Measurements from ENCODE around the gene CD248.
A peak's percentile ranks its signal among the peaks of the same experiment; 100 is the strongest.
"Not testable (repeated sequence)": the region's sequence is repeated elsewhere in the genome, so short reads cannot be mapped to it uniquely, and the experiment has no call there.

The CD248 gene

DNA sequence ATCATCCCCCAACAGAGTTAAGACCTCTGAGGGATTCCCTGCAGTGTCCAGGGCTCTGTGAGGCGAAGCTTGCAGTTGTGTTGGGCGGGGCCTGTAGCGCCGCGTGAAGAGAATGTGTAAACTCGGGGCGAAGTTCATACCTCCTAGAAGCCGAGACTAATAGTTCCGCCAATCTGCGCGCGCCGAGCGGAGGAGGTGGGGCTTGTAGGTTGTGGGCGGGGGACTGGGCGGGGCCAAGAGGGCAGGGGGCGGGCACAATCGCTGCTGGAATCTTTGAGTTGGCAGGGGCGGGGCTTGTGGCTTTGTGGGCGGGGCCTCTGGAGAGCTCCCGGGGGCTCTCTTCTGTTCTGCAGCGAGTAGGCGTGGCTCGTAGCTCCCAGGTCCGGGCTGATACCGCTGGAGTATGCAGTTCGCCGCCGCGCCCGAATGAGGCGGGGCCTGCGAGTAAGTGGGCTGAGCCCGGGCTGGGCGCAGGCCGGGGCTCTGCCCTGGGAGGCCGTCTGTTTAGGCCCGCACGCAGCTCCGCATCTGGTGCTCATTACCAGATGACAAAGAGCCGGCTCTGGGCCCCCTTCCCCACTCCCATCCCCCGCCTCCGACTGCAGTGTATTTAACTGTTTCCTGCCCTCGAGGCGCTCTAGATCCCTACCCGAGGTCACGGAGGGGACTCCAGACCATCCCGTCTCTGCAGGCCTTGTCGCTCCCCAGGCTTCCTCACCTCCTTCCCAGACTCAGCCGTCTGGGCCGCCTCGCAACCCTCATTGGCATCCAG lies 4.1 kb downstream of the CD248 start:
- Histone ChIP-seq H3K9me3 (ENCODE audit: control insufficient read depth in 1 of 2, low read length in 2 of 2) (no peaks in the 10 kb centered on the region), H3K36me3 (ENCODE audit: control insufficient read depth in 1 of 2, insufficient read depth in 2 of 2, low read length in 2 of 2) (no peaks in the 10 kb centered on the region), H3K4me1 (ENCODE audit: control insufficient read depth in 1 of 2, insufficient read depth in 2 of 2, low read length in 2 of 2) (peaks cover 10 to 18% of the 10 kb centered on the region in 2 donors), H3K9ac (ENCODE audit: low read depth in 1 of 2, low read length in 2 of 2) (peak overlapping the region; percentile 47 to 67), H3K27me3 (ENCODE audit: control insufficient read depth in 1 of 2, insufficient read depth in 2 of 2, low read length in 2 of 2) (no peaks in the 10 kb centered on the region), H3K4me3 (ENCODE audit: low read depth in 1 of 2, low read length in 2 of 2) (peak overlapping the region; percentile 65 to 71), H3K27ac (ENCODE audit: low read depth, low read length) (peak overlapping the region; percentile 83)

DNA sequence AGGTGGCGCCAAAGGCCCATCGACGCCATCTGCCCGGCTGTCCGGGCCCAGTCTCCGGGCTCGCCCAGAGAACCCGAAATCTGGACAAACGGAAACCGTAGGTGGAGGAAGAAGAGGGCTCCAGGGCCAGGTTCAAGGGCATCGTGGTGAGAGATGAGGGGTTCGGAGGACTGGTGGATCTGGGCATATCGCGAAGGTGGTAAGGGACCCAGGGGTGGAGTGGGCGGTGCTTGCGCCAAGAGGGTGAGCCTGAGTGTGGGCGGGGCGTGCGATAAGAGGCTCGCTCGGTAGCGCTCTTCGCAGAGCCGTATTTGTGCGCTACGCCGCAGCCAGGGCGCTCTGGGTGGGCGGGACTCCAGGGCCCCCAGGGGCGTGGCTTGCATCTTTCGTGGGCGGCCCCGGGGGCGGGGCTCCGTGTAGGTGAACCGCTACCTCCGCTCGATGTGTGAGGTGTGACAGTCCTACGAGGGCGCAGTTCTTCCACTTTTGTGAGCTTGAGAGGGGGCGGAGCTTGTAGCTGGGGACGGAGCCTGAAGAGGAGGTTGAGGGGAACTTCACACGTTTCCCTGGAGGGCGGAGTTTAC lies 4.8 kb downstream of the CD248 start:
- no peaks in the 10 kb centered on the region for H3K36me3 ChIP-seq (ENCODE audit: control insufficient read depth in 1 of 2, insufficient read depth in 2 of 2, low read length in 2 of 2)
- peak overlapping the region; percentile 63 to 71 for H3K4me3 ChIP-seq (ENCODE audit: low read depth in 1 of 2, low read length in 2 of 2)
- peaks cover 9 to 18% of the 10 kb centered on the region in 2 donors for H3K4me1 ChIP-seq (ENCODE audit: control insufficient read depth in 1 of 2, insufficient read depth in 2 of 2, low read length in 2 of 2)
- no peaks in the 10 kb centered on the region for H3K9me3 ChIP-seq (ENCODE audit: control insufficient read depth in 1 of 2, low read length in 2 of 2)
- H3K9ac ChIP-seq (ENCODE audit: low read depth in 1 of 2, low read length in 2 of 2) = peak overlapping the region; percentile 27 to 67
- peak overlapping the region; percentile 82 for H3K27ac ChIP-seq (ENCODE audit: low read depth, low read length)
- no peaks in the 10 kb centered on the region for H3K27me3 ChIP-seq (ENCODE audit: control insufficient read depth in 1 of 2, insufficient read depth in 2 of 2, low read length in 2 of 2)

DNA sequence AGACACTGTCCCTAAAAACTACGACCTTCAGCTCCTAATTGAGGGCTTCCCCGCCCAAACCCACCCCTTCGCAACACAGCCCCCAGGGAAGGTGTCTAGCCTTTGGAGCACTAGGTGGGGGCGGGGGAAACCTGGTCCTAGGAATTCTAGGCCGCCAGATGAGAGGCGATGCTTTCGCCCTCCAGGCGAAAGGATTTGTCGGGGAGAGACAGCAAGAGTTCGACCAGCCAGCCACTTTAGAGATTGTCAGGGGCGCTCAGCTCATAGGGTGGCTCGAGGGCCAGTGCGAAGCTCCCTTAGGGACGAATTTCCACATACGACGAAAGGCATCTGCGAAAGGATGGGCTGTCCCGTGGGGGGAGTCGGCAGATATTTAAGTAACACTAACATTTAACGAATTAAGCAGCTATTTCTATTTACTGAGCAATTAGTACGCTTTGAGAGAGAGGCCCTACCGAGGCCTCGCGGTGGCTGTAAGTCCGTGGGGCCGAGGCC lies 5.3 kb downstream of the CD248 start:
- Histone ChIP-seq H3K27me3 (ENCODE audit: control insufficient read depth in 1 of 2, insufficient read depth in 2 of 2, low read length in 2 of 2) (no peaks in the 10 kb centered on the region), H3K4me3 (ENCODE audit: low read depth in 1 of 2, low read length in 2 of 2) (peak overlapping the region; percentile 63 to 71), H3K9me3 (ENCODE audit: control insufficient read depth in 1 of 2, low read length in 2 of 2) (no peaks in the 10 kb centered on the region), H3K27ac (ENCODE audit: low read depth, low read length) (peak overlapping the region; percentile 82), H3K9ac (ENCODE audit: low read depth in 1 of 2, low read length in 2 of 2) (peak overlapping the region; percentile 27 to 67), H3K36me3 (ENCODE audit: control insufficient read depth in 1 of 2, insufficient read depth in 2 of 2, low read length in 2 of 2) (no peaks in the 10 kb centered on the region), H3K4me1 (ENCODE audit: control insufficient read depth in 1 of 2, insufficient read depth in 2 of 2, low read length in 2 of 2) (peaks cover 9 to 18% of the 10 kb centered on the region in 2 donors)

DNA sequence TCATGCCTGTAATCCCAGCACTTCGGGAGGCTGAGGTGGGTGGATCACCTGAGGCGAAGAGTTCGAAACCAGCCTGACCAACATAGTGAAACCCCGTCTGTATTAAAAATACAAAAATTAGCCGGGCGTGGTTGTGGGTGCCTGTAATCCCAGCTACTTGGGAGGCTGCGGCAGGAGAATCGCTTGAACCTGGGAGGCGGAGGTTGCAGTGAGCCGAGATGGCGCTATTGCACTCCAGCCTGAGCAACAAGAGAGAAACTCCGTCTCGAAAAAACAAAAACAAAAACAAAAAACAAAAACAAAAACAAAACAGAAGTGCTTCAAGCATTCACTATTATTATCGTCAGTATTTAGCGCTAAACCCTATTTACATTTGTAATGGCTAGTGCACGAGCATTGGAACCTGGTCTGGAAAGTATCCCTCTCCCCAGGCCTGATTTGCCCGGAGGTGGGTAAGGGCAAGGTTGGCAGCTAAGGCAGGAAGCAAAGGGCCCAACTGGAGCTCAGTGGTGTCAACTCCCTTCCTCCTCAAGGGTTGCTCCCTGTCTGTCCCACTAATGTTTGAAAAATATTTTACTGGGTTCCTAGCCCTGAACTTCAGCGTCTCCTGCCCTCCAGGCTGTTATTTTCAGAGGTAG lies 5.9 kb downstream of the CD248 start:
- H3K4me1 ChIP-seq (ENCODE audit: control insufficient read depth in 1 of 2, insufficient read depth in 2 of 2, low read length in 2 of 2) = peaks cover 9 to 16% of the 10 kb centered on the region in 2 donors
- H3K4me3 ChIP-seq (ENCODE audit: low read depth in 1 of 2, low read length in 2 of 2); H3K27ac ChIP-seq (ENCODE audit: low read depth, low read length): not testable (repeated sequence)

DNA sequence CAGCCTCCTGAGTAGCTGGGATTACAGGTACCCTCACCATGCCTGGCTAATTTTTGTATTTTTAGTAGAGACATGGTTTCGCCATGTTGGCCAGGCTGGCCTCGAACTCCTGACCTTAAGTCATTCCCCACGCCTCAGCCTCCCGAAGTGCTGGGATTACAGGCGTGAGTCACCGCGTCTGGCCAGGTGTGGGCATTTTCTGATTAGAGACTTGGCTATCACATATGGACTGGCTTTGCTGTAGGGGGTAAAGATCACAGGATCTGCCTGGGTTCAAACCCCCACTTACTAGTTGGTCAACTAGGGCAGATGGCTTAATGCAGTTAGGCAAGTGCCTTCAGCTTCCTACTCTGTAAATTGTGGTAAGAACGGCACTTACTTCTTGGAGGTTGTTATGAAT lies 6.5 kb downstream of the CD248 start:
- H3K9ac ChIP-seq (ENCODE audit: low read depth in 1 of 2, low read length in 2 of 2) = no peak overlapping the region
- no peak overlapping the region for H3K4me3 ChIP-seq (ENCODE audit: low read depth in 1 of 2, low read length in 2 of 2)
- peaks cover 9 to 14% of the 10 kb centered on the region in 2 donors for H3K4me1 ChIP-seq (ENCODE audit: control insufficient read depth in 1 of 2, insufficient read depth in 2 of 2, low read length in 2 of 2)
- no peaks in the 10 kb centered on the region for H3K36me3 ChIP-seq (ENCODE audit: control insufficient read depth in 1 of 2, insufficient read depth in 2 of 2, low read length in 2 of 2)
- no peaks in the 10 kb centered on the region for H3K27me3 ChIP-seq (ENCODE audit: control insufficient read depth in 1 of 2, insufficient read depth in 2 of 2, low read length in 2 of 2)
- no peak overlapping the region for H3K27ac ChIP-seq (ENCODE audit: low read depth, low read length)
- H3K9me3 ChIP-seq (ENCODE audit: control insufficient read depth in 1 of 2, low read length in 2 of 2) = no peaks in the 10 kb centered on the region

More for the DNA sequence above, 5.9 kb downstream of the CD248 start:
- not testable (repeated sequence) for H3K9ac ChIP-seq (ENCODE audit: low read depth in 1 of 2, low read length in 2 of 2); H3K9me3 ChIP-seq (ENCODE audit: control insufficient read depth in 1 of 2, low read length in 2 of 2); H3K36me3 ChIP-seq (ENCODE audit: control insufficient read depth in 1 of 2, insufficient read depth in 2 of 2, low read length in 2 of 2); H3K27me3 ChIP-seq (ENCODE audit: control insufficient read depth in 1 of 2, insufficient read depth in 2 of 2, low read length in 2 of 2)

DNA sequence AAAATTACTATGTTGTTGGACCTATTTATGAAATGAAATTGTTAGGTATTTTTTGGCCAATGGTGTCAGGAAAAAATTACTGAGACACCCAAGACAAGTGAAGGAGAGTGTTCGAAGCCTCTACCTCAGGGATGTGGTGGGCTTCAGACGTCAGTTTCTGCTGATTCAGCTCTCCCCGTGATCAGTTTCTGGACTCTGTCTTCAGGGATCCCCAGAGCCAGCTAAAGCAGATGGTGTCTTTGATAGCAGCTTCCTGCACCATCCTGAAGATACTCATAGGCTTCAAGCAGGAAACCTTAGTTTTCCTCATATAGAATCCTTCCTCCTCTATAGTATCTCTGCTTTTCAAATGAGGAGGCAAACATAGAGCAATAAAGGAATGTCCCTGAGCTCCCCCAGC lies 7.4 kb downstream of the CD248 start:
- Histone ChIP-seq H3K27me3 (ENCODE audit: control insufficient read depth in 1 of 2, insufficient read depth in 2 of 2, low read length in 2 of 2) (no peaks in the 10 kb centered on the region), H3K9ac (ENCODE audit: low read depth in 1 of 2, low read length in 2 of 2) (no peak overlapping the region), H3K36me3 (ENCODE audit: control insufficient read depth in 1 of 2, insufficient read depth in 2 of 2, low read length in 2 of 2) (no peaks in the 10 kb centered on the region), H3K4me1 (ENCODE audit: control insufficient read depth in 1 of 2, insufficient read depth in 2 of 2, low read length in 2 of 2) (peaks cover 9 to 14% of the 10 kb centered on the region in 2 donors), H3K27ac (ENCODE audit: low read depth, low read length) (no peak overlapping the region), H3K4me3 (ENCODE audit: low read depth in 1 of 2, low read length in 2 of 2) (no peak overlapping the region), H3K9me3 (ENCODE audit: control insufficient read depth in 1 of 2, low read length in 2 of 2) (no peaks in the 10 kb centered on the region)

DNA sequence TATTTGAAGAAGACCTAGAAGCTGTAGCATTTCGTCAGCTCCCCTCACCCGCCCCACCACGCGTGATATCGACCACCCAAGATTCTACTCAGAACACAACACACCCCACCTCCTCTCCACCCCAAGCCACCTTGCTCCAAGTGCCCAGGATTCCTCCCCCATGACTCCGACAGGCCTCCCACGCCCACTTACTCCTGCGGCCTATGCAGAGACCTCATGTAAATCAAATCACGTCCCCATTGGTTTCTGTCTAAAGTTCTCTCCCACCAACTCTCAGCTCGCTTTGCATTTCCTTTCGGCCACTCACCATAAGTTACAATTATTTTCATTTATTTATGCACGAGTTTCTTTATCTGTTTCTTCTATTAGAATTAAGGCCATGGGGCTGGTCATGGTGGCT lies 14.2 kb downstream of the CD248 start:
- Histone ChIP-seq H3K27me3 (ENCODE audit: control insufficient read depth in 1 of 2, insufficient read depth in 2 of 2, low read length in 2 of 2) (no peaks in the 10 kb centered on the region), H3K4me3 (ENCODE audit: low read depth in 1 of 2, low read length in 2 of 2) (no peak overlapping the region), H3K9me3 (ENCODE audit: control insufficient read depth in 1 of 2, low read length in 2 of 2) (no peaks in the 10 kb centered on the region), H3K27ac (ENCODE audit: low read depth, low read length) (no peak overlapping the region), H3K4me1 (ENCODE audit: control insufficient read depth in 1 of 2, insufficient read depth in 2 of 2, low read length in 2 of 2) (no peaks in the 10 kb centered on the region), H3K36me3 (ENCODE audit: control insufficient read depth in 1 of 2, insufficient read depth in 2 of 2, low read length in 2 of 2) (no peaks in the 10 kb centered on the region), H3K9ac (ENCODE audit: low read depth in 1 of 2, low read length in 2 of 2) (no peak overlapping the region)

DNA sequence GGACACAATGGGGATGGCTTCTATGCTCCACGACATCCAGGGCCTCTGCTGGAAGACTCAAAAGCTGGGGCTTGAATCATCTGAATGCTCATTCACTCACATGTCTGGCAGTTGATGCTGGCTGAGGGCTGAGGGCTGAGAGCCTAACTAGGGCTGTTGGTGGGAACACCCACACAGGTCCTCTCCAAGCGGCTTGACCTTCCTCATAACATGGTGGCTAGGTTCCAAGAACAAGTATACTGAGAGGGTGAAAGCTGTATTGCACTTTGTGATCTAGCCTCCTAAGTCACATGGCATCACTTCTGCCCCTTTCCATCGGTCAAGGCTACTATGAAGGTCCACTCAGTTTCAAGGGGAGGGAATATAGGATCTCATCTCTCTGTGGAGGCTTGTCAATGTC lies 17.7 kb downstream of the CD248 start:
- no peak overlapping the region for H3K9ac ChIP-seq (ENCODE audit: low read depth in 1 of 2, low read length in 2 of 2)
- peaks cover 2 to 4% of the 10 kb centered on the region in 2 donors for H3K27me3 ChIP-seq (ENCODE audit: control insufficient read depth in 1 of 2, insufficient read depth in 2 of 2, low read length in 2 of 2)
- no peaks in the 10 kb centered on the region for H3K9me3 ChIP-seq (ENCODE audit: control insufficient read depth in 1 of 2, low read length in 2 of 2)
- H3K36me3 ChIP-seq (ENCODE audit: control insufficient read depth in 1 of 2, insufficient read depth in 2 of 2, low read length in 2 of 2) = no peaks in the 10 kb centered on the region
- H3K27ac ChIP-seq (ENCODE audit: low read depth, low read length) = no peak overlapping the region
- no peak overlapping the region for H3K4me3 ChIP-seq (ENCODE audit: low read depth in 1 of 2, low read length in 2 of 2)
- no peaks in the 10 kb centered on the region for H3K4me1 ChIP-seq (ENCODE audit: control insufficient read depth in 1 of 2, insufficient read depth in 2 of 2, low read length in 2 of 2)

DNA sequence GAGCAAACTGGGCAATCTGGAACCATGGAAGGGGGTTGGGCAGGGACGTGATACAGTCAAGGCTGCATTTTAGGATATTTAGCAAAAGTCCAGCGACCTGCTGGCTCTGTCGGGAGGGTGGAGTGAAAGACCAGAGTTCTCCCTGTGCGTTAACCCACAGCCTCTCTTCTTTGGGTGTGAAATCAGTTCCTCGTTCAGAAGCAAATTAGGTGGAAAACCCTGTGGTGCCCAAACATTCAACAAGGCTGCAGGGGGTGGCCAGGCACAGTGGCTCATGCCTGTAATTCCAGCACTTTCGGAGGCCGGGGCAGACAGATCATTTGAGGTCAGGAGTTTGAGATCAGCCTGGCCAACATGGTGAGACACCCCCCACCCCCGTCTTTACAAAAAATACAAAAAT lies 19.2 kb downstream of the CD248 start:
- Histone ChIP-seq H3K9ac (ENCODE audit: low read depth in 1 of 2, low read length in 2 of 2) (no peak overlapping the region), H3K36me3 (ENCODE audit: control insufficient read depth in 1 of 2, insufficient read depth in 2 of 2, low read length in 2 of 2) (no peaks in the 10 kb centered on the region), H3K27ac (ENCODE audit: low read depth, low read length) (no peak overlapping the region), H3K27me3 (ENCODE audit: control insufficient read depth in 1 of 2, insufficient read depth in 2 of 2, low read length in 2 of 2) (peaks cover 15 to 17% of the 10 kb centered on the region in 2 donors), H3K4me1 (ENCODE audit: control insufficient read depth in 1 of 2, insufficient read depth in 2 of 2, low read length in 2 of 2) (peaks cover 0 to 6% of the 10 kb centered on the region in 2 donors), H3K9me3 (ENCODE audit: control insufficient read depth in 1 of 2, low read length in 2 of 2) (no peaks in the 10 kb centered on the region), H3K4me3 (ENCODE audit: low read depth in 1 of 2, low read length in 2 of 2) (no peak overlapping the region)

All from duodenal mucosa (tissue), 2 donors.